Measurements from ENCODE around the gene PER1. TPM values are rescaled to one million over a fixed set of nuclear protein-coding genes. Genes with fewer than 3 reads are reported as not detected.
"Not testable (repeated sequence)": the region's sequence is repeated elsewhere in the genome, so short reads cannot be mapped to it uniquely, and the experiment has no call there.

The PER1 gene
- total RNA-seq, 1 experiment from 2014 or later, result 5.2 TPM

DNA sequence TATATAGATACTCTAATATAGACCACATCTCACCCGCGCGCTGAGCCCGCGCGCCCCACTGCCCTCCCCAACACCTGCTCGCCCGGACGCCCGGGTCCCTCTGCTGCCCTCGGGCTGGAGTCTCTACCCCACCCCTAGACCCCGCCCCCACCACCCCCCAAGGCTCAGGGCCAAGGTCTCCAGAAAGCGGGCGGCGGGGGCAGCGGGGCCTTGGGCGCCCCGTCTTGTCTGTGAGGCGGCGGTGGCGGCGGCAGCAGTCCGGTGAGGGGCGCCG is 30.9 kb downstream of the PER1 start:
- no peak for DNase-seq (ENCODE audit: low read depth)

DNA sequence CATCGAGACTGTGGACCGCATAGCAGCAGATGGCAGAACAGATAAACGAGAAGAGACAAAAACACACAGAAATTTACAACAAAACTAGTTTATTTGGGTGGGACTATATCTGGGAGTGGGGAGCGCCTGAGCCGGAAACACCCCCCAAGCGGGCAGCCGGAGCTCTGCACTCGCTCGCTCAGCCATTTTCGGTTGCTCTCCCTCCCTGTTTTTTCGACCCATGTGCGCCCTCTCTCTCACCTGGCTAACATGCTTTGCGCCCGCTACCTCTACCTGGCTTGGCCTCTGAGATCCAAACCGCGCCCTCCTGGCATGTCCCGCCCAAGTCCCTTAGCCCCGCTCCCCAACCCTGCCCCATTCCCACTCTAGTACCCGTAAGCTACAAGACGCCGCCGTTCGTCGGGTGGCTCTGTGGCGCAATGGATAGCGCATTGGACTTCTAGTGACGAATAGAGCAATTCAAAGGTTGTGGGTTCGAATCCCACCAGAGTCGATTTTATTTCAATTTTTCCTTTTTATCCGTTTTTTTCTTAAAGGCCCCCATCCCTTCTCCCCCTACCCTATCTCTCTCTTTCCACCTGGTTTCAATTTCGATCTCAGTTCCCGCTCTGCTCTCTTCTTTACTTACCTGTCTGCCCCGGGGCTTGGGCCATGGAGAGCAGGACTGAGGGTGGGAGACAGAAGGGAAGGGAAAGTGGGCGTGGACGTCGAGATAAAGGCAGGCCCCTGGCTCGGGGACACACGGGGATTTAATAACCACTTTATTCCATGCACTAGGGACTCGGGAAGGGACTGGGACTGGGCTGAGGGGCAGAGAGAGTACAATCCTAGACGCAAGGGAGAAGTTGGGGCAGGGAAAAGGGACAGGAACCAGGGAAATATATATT is 31.4 kb downstream of the PER1 start:
- DNase-seq (ENCODE audit: low read depth), result peak; percentile 83

DNA sequence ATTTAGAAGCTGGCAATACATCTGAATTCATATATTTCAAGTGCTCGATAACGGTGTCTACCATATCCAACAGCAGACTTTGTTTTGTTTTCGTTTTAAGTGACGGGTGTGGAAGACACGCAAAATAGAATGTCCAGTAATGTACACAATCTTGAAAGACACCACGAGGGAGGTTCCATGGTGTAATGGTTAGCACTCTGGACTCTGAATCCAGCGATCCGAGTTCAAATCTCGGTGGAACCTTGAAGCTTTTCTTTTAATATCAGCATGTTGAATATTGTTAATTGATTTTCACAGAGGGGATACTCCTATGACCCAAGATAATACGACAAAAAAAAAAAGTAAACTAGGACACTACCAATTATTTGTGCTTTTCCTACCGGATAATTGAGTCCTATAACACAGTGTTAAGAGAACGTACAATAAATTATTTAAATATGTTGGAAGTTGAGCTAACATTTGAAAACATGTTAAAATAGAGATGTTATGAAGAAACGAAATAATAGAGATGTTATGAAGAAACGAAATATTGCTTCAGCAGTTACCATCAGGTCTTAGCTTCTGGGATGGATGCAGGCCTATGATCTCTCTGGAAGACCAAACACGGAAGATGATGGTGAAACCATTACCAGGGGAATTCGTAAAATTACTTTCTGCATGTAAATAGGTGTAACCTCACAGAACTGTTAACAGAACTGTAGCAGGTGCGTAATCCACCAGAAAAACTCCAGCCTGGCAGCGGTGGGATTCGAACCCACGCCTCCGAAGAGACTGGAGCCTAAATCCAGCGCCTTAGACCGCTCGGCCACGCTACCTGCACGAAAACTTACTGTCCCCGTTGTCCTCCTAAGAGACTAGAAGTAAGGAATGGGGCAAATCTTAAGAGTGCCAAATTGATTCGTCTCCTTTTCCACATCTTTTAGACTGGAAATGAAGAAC is 32.4 kb downstream of the PER1 start:
- peak; percentile 93 for DNase-seq (ENCODE audit: low read depth)

DNA sequence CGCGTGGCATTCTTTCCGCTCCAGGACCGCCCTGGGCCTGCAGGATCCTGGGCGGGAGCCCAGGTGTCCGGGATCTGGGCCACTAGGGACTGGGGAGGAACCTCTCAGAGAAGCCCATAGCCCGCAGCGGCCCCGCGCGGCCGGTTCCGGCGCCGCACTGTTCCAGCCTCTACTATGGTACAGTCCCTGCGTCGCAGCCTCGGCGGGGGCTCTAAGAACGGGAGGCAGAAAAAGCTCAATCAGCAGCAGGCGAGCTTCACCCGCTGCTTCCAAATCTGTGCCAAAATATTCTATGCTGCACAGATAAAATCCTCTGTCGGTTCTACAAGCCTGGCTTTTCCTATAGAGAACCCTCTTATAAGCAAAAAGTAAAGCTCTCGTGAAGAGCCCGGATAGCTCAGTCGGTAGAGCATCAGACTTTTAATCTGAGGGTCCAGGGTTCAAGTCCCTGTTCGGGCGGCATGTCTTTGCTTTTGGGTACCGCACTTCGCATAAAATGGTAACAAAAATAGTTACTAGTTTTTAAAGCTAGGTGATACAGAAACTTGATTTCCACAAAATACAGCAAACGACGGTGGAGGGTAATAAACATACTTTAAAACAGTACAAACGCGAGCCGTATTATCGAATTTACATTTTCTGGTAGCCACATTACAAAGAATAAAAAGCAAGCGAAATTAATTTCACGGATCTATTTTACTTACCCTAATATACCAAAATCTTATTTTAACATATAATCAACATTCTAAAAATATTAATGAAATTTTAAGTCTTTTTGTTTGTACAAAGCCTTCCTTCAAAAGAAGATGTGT is 33.2 kb downstream of the PER1 start:
- peak; percentile 81 for DNase-seq (ENCODE audit: low read depth)

DNA sequence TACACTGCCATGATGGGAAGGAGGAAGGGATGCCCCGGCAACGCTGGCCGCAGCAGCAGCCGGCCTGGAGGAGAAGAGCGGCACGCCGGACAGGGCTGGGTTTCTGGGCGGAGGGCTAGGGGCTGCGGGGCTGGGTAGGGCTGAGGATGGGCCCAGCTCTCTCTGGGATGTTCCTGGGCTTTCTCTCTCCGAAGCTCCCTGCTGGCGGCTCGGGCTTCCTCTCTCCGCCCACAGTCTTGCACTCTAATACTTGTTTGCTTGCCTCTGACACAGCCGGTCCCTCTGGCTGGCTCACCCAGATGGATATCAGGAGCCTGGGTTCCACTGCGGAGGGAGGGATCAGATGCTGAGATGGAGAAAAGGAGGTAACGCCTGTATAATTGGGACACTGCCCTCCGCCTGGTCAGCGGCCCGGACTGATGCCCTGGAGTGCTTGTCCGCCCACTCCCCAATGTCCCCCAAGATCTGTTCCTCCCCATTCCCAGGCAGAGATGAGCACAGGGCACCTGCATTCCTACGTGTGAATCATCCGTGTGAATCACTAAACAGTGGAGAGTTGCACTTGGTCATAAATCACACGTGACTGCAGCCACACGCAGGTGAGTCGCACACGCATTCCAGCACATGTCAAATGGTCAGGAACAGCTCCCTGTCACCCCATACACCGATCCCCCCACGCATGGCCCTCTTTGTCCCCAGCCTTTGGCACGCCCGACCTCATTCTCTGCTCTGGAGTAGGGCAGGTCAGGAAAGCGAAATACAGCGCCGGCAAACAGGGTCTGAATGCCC is 34.0 kb downstream of the PER1 start, which contains the start of gene ALOXE3:
Gene ALOXE3, minus strand, starts transcription at position 535 of the 789 bp plus-strand sequence. Its CDS starts 524 bp downstream, at position 11.
- peak; percentile 82 for DNase-seq (ENCODE audit: low read depth)

DNA sequence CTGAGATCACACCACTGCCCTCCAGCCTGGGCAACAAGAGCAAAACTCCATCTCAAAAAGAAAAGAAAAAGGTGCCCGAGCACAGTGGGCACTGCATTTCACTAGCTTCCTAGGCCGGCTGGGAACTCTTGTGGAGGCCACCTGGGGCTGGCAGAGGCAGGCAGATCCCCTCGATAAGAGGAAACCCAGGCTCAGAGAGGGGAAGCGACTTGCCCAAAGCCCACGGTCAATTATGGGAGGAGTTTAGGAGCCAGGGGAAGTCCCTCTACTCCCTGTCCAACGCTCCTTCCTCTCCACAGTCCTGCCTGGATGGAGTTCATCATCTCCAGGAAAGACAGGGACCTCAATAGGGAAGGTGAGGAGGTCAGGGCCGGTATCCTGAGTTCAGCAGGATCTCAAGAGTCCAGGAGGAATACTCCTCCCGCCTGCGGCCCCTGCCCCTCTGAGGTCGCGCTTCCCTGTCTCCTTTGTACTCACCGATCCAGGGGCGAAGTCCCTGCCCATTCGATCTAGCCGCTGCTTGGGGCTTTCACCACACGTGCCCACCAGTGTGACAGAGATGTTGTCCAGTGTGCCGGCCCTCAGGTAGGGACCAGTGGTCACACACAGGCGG is 34.7 kb downstream of the PER1 start:
- no peak for DNase-seq (ENCODE audit: low read depth)

DNA sequence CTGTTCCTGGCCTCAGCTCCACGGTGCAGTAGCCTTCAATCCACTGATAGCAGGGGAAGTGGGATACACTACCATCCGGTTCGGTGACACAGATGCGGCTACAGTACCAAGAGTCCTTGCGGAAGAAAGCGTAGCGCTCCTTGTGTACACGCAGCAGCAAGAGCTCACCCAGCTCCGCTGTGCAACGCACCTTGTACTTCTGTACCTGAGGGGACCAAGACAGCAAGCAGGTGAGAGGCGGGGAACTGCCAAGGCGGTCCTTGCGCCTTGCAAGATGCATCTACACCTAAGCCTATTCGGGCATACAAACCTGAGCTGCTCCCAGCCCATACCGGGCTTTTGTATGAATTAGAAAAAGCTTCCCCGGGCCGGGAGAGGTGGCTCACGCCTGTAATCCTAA is 35.4 kb downstream of the PER1 start:
- DNase-seq (ENCODE audit: low read depth), result no peak

DNA sequence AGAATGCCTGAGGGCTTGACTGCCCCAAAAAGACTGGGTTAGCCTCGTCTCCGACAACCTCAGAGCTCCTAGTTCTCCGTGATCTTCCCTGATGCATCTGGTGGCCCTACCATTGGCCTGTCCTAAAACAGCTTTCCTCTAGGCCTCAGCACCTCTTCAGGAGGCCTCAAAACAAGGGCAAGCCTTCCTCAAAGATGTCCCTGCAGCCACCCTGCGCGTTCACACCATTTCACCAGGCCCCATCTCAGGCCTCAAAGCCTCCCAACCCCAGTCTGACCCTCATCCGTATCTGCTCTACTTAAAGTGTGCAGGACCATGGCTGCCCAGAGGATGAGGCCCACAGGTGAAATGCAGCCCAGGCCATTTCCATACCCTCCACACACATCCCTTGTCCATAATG is 41.3 kb downstream of the PER1 start:
- no peak for DNase-seq (ENCODE audit: low read depth)

DNA sequence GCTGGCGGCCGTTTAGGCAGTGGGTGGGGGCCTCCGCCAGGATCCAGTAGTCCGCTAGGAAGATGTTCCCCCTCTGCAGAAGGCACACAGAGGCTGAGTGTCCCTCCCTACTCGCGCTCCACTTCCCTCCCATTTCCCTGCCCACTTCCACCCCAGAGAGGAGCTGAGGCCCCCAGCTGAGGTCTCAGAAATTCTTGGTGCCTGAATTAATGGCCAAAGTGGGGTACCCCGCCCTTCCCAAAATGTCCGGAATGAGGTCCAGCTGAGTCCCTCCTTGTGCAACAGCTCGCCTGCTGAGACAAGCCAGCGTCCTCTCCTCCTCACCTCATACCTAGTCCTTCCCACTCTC is 41.8 kb downstream of the PER1 start:
- DNase-seq (ENCODE audit: low read depth), result no peak

DNA sequence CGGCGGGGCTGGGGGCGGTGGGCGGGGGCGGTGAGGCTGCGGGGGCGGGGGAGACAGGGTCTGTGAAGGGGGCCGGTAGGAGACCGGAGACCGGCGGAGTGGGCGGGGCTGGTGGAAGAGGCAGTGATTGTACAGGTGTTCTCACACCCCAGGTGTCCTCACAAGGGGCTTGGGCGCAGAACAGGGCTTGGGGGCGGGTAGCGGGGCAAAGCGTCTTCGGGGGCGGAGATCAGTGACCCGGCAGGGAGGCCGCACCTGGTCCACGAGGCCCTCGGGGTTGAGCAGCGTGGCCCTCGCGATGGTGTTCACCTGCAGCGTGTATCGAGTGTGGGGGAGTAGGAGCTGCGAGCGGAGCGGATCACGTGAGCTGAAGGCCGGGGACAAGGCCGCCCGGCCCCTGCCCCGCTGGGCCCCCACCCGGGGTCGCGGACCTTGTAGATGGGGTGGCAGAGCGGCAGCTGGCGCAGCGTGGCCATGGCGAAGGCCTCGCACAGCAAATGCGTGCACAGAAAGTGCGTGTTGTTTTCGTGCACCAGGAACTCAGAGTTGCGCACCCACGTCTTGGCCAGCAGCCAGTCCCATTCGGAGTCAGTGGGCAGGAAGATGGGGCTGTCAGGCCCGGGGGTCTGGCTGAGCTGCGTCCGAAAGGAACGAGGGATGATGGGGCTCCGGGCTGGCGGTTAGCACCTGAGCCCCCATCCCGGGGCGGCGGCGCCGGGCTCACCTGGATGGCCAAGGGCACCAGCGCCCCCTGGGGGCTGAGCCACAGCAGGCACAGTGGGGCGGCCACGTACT is 42.3 kb downstream of the PER1 start:
- no peak for DNase-seq (ENCODE audit: low read depth)

DNA sequence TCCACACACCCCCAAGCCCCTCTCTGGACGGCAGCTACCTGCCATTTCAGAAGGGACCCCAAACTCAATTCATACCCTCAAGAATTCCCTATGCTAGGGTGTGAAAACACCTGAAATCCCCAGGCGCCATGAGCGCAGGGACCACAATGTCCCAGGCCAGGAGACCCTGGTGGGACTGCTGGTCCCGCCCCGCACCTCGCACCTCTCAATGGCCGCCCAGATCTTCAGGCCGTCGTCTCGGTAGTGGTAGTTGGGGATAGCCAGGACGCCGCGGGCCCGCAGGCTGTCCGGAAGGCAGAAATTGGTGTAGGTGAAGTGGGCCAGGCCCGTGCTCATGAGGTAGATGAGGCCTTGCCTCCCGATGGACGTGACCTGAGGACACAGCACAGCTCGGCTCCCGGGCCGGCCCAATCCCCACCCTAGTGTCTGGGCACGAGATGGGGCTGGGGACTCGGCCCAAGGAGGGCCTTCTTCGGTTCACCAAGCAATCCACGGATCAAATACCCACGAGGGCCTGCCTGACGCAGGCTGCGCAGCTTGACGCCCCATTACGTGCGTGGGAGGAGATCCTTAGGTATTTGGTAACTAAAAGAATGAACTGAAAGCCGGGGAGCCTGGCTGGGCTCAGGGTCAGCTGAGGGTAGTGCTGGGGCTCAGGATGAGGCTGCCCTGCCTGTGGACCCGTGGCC is 43.1 kb downstream of the PER1 start:
- DNase-seq (ENCODE audit: low read depth), result no peak

DNA sequence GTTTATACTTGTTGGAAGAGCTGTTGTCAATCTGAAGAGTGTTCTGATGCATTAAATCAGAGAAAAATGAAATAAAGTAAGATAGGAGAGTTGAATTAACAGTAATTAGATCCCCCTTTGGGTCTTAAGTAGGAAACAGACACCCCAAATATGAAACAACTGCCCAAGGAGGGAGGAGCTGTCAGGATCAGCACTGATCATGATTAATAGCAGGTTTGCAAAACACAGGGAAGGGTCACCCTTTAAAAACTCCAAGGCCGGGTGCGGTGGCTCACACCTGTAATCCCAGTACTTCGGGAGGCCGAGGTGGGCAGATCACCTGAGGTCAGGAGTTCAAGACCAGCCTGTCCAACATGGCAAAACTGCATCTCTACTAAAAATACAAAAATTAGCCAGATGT is 45.2 kb downstream of the PER1 start:
- not testable (repeated sequence) for DNase-seq (ENCODE audit: low read depth)

DNA sequence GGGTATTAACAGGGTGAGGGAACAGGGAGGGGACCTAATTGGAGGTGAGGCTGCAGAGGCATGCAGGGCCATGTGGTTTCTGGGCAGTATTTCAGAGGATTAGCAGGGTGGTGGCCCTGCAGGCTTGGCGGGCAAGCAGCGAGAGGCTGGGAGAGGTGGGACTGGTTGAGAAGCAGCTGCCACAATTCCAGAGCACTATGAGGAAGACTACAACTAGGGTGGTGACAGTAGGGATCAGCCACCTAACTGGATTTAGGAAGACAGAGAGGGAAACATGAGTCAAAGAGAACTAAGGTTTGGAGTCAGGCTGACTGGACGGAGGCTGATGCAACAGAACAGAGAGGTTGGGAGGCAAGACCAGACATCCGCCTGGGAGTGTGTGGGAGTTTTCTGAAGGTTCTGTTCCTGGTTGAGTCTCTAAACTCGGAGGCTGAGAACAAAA is 46.2 kb downstream of the PER1 start:
- no peak for DNase-seq (ENCODE audit: low read depth)

DNA sequence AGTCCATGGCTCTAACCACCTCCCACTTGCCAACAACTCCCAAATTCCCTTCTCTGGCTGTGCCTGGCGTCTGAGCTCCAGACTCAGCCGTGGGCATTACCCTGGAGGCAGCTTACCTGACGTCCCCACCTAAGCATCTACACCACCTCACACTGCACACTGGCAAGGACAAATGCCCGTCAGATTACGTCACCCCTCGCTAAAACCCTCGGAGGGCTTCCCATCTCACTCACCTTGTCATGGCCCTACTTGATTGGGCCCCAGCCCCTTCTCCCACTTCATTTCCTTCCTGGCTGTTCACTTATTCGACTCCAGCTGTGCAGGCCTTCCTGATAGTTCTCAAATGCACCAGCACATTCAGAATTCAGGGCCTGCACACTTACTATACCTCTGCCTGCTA is 47.3 kb downstream of the PER1 start:
- DNase-seq (ENCODE audit: low read depth), result no peak

DNA sequence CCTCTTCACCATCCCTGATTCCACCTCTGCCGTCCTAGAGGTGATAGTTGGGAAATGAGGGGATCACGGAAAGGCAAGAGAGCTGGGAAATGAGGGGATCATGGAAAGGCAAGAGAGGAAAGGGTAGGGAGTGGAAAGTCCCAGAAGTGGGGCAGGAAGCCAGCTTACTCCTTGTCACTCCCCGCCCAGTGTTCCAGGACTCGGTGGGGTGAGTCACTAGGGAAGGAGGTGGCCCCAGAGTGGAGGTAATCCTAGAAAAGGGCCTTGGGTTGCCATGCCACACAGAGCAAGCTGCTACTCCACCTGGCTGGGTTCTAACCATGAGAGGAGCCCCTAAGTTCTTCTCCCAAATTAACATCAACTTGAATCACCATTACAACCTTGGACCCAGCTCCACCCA is 48.7 kb downstream of the PER1 start:
- peak; percentile 35 for DNase-seq (ENCODE audit: low read depth)

DNA sequence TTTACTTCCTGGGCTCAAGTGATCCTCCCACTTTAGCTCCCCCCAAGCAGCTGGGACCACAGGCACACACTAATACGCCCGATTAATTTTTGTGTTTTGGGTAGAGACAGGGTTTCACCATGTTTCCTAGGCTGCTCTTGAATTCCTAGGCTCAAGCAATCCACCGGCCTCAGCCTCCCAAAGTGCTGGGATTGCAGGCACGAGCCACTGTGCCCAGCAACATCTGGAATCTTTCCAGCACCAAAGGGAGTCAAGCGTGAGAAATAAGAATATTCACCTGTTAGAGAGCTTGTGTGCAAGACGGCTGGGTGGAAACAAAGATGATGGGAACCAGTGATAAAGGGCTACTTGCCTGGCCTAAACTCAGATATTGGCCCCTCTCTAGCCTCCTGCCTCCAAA is 50.5 kb downstream of the PER1 start:
- DNase-seq (ENCODE audit: low read depth), result no peak

DNA sequence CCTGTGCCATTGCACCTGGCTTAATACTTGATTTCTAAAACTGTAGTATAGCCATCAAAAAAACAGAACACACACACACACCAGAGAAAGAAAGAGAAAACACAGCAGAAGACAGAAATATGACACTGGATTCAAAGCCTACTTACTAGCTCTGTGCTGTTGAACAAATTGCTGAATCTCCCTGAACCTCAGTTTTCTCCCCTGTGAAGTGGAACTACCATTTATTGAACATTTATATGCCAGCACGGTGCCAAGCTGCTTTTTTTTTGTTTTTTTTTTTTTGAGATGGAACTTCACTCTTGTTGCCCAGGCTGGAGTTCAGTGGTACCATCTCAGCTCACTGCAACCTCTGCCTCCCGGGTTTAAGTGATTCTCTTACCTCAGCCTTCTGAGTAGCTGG is 51.4 kb downstream of the PER1 start:
- no peak for DNase-seq (ENCODE audit: low read depth)

DNA sequence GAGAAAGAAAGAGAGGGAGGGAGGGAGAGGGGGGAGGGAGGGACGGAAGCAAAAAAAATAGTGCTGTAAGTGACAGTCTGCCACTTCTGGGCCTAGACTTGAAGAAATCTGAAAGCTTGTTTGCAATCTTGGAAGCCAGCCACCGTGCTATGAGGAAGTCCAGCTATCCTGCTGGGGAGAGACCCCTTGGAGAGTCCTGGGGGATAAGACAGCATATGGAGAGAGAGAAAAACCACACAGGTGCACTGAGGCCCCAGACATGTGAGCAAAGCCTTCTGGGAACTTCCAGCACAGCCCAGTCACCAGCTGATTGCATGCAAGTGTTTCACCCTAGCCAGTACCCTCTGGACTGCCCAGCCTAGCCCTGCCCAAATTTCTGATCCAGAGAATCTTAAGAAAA is 52.1 kb downstream of the PER1 start:
- DNase-seq (ENCODE audit: low read depth), result no peak

DNA sequence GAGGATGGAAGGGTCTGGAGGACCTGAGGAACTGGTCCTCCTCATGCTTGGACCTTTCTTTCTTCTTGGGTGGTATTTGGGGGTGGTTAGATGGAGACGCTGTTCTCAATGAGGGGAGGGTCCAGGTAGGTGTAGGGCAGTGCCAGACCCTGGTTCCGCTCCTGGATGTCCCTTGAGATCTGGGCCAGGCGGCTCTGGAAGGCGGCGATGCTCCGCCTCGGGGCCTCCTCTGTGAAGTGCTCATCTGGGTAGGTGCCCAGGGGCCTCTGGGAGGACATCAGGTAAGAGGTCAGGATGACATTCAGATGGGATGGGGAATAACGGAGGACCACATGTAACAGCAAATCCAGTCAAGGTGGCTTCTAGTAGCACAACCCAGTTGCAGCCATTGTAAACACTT is 55.7 kb downstream of the PER1 start:
- DNase-seq (ENCODE audit: low read depth), result no peak
